Inflammatory macrophage treated with lipopolysaccharide for 1 hour (primary cell): Measurements from ENCODE around the gene SMIM13.

Experiments
- DNase-seq, 2 donors: peaks; one replicate each; pipeline ENCODE4 v3.0.0-alpha.2; 2020 to 2022

Gene SMIM13

DNA sequence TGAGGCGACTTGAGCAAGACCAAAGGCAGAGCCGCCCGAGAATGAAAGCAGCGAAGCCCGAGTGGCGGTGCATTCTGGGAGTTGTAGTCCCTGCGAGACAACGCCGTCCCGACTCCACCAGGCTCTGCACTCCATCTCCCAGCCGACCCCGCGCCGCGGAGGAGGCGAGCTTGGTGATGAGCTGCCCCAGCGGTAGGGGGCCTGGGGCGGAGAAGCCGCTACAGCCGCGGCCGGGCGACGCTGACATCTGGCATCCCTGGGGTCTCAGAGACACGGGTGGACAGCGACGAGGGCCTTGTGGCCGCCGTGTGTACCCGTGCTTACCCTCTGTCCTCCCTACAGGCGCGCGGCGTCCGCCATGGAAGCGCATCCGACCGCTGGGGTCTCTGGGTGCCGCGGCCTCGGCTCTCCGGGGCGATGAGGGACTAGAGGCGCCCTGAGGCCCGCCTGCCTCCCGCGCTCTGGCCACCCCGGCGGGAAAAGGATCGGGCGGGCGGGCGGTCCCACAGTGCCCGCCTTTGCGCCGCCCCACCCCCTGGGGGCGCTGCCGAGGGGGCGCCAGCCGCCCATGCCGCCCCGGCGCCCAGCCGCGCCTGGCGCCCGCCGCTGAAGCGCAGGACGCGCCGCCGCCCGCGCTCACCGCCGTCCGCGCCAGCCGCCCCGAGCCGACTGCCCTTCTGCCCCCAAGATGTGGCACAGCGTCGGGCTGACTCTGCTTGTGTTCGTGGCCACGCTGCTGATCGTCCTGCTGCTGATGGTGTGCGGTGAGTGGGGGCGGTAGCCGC, at the start of gene SMIM13:
Gene SMIM13, plus strand, starts transcription at position 209 of the 785 bp plus-strand sequence. Its CDS starts 480 bp downstream, at position 689.
- DNase-seq, result peak; percentile 98 to 99

DNA sequence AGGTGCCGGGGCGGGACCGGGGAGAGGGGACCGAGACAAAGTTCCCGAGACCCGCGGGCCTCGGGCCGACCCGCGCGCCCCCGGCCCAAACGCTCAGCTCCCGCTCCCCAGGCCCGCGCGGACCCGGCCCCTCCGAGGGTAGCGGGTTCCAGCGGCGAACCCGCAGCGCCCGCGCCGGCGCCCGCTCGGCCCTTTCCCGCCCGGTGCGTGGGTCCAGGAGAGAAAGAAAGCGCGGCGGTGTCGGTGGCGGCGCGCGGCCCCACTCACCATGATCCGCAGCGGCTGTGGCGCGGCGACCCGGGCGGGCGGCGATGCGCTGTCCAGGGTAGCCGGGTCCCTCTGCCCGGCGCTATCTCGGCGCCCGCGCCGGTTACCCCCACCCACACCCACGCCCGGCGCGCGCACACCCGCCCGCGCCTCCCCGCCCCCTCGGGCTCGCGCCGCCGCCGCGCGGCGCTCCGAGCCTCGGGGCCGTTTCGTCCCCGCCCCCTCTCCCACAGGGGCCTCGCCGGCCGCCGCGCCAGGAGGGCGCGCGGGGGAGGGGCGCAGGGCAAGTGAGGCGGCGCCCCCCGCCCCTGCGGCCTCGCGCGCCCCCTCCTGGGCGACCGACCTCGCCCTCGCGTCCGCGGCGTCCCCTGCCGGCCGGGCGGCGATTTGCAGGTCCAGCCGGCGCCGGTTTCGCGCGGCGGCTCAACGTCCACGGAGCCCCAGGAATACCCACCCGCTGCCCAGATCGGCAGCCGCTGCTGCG, 49.5 kb upstream of the SMIM13 start, which contains the start of gene ELOVL2:
Gene ELOVL2, minus strand, starts transcription at position 345 of the 751 bp plus-strand sequence. Its CDS starts 75 bp downstream, at position 270.
- DNase-seq, result no peak

DNA sequence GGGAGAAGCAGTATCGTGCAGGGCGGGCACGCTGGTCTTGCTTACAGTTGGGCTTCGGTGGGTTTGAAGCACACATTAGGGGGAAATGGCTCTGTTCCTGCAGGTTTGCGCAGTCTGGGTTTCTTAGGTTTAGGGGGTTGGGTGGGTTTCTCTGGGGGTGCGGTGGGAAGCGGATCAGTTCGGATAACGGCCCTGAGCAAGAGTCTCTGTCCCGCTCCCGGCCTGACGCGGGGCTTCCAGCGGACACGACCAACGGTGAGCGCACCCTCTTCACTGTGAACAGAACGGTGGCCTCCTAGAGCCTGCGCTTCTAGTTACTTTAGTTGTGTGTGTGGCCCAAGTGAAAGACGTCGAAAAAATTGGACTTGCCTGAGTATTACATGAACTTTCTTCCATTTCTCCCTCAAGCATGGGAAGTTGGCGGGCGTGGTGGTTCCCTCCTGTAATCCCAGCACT, 48.9 kb upstream of the SMIM13 start:
- DNase-seq, result no peak

DNA sequence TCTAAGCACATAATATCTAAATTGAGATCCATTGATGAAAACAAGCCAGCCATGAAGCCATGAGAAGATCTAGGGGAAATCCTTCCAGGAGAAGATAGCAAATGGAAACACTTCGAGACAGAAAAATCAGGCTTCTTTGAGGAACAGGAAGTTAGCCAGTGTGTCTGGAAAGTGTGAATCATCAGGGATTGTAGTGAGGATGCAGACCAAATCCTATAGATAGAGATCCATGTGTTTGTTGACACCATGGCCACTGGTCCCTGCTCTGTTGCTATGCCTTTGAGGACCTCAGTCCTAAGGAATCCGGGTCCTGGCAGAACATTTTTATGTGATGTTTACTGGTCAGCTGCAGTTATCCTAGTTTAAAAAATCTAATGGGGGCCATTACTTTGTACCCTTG, 42.9 kb upstream of the SMIM13 start:
- DNase-seq, result peak in 1 of 2 donors; percentile 25

GRCh38 chr6:11053307-11053706, 40.3 kb upstream of the SMIM13 start:
- no peak for DNase-seq

DNA sequence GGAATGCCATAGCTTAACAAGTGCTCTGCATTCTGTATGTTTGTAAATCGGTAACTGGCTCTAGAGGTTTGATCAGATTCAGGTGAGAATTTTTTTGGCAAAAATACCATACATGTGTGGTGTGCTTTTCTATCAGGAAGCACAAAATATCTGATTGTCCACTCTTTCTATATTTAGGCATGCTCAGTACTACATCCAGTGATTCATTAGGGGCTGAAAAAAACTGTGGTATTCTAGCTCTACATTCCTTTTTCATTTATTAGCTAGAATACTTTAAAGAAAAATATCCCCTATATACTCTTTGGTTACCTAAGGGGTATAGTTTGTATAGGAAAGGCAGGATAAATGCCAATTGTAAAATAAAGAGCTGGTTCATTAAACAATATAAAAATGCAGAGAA, 38.9 kb upstream of the SMIM13 start:
- no peak for DNase-seq

- no peak for DNase-seq
Observed at GRCh38 chr6:11055127-11055627, 38.5 kb upstream of the SMIM13 start.

- DNase-seq, result no peak
Observed at GRCh38 chr6:11056871-11057270, 36.8 kb upstream of the SMIM13 start.

DNA sequence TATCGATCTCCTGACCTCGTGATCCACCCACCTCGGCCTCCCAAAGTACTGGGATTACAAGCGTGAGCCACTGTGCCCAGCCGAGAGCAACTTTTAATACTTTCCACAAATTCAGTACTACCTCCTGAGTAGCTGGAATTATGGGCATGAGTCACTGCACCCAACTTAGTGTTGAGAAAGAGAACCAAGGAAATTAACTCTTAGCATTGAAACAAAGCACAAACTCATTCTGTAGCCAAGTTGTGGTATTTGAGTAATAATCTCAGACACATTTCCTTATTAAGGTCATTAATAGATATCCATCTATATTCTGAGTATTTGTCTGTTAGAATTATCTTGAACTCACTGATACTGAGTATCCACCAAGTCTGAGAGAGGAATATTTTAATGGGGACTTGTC, 35.2 kb upstream of the SMIM13 start:
- no peak for DNase-seq

- DNase-seq, result no peak
Observed at GRCh38 chr6:11062083-11062482, 31.6 kb upstream of the SMIM13 start.

- no peak for DNase-seq
Observed at GRCh38 chr6:11062715-11063114, 30.9 kb upstream of the SMIM13 start.

DNA sequence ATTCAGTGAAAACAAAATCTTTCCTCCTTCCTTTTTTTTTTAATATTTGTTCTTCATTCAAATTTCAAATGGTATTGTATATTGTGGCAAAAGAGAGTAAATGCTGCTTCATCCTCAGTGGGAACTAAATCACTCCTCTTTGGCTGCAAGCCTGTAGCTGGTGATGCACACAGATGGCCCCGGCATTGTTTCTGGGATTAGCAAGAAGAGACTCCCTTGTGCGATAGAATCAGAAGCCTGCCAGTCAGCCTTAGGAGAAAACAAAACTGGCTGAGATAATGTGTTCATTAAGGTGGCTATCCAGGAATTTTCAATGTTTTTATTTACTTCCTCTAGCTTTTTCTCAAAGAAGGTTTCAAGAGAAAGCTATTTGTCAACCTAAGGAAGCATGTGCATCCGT, 28.8 kb upstream of the SMIM13 start:
- no peak for DNase-seq

- DNase-seq, result peak in 1 of 2 donors; percentile 15
Observed at GRCh38 chr6:11065436-11066202, 28.0 kb upstream of the SMIM13 start.

GRCh38 chr6:11066505-11067347, 26.9 kb upstream of the SMIM13 start:
- no peak for DNase-seq

- no peak for DNase-seq
Observed at GRCh38 chr6:11067348-11067747, 26.3 kb upstream of the SMIM13 start.

- DNase-seq, result peak in 1 of 2 donors; percentile 33
Observed at GRCh38 chr6:11069760-11070159, 23.9 kb upstream of the SMIM13 start.

GRCh38 chr6:11072101-11072500, 21.5 kb upstream of the SMIM13 start:
- peak; percentile 46 to 83 for DNase-seq

DNA sequence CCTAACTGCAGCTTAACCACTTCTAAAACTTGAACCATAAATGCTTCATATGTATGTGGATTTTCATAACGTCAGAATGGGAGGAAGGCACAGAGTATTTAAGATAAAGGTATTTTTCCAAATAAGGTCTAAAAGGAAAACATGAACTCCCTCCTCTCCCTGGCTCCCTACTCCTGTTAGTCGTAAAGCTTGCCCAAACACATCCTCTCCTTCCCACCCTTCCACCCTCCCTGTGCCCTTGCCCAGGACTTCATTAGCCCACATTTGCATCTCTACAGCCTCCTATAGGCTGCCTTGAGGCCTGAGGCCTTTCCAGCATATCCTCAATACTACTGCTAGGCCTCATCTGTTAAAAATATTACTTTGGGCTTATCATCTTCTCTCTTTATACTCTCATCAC, 17.1 kb upstream of the SMIM13 start:
- DNase-seq, result no peak

GRCh38 chr6:11078266-11078665, 15.4 kb upstream of the SMIM13 start:
- DNase-seq, result no peak

DNA sequence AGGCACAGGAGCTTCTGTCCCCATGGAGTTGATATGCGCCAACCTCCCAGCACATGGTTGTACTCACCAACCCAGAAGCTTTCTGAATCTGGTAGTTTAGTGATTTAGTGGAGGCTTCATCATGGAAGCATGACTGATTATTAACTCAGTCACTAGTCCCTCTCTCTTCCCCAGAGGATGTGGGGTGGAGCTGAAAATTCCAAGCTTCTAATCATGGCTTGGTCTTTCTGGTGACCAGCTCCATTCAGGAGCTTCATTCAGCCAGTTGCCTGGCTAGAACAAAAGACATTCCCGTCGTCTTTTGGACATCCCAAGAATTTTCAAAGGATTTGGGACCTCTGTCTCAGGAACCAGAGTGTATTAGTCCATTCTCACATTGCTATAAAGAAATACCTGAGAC, 13.3 kb upstream of the SMIM13 start:
- DNase-seq, result no peak

GRCh38 chr6:11083491-11083890, 10.1 kb upstream of the SMIM13 start:
- DNase-seq, result peak; percentile 28 to 43

GRCh38 chr6:11083956-11084355, 9.7 kb upstream of the SMIM13 start:
- DNase-seq, result no peak
